Glutamatergic neuron (in vitro differentiated cells): ENCODE data around the gene CYB561D2. TPM values are rescaled to one million over a fixed set of nuclear protein-coding genes. Genes with fewer than 3 reads are reported as not detected.
"Not testable (repeated sequence)": the region's sequence is repeated elsewhere in the genome, so short reads cannot be mapped to it uniquely, and the experiment has no call there.

ENCODE experiments used
- DNase-seq: peaks from one replicate; pipeline ENCODE4 v3.0.0; 2022
- H3K27ac Mint-ChIP-seq: one replicate; pipeline ENCODE4 v1.8.0; 2020; ENCODE audit warnings: mild to moderate bottlenecking, mixed read lengths, inconsistent platforms; ENCODE audit not compliant: unreplicated experiment
- H3K27me3 Mint-ChIP-seq: one replicate; pipeline ENCODE4 v1.8.0; 2020; ENCODE audit warnings: mild to moderate bottlenecking, moderate library complexity, mixed read lengths, inconsistent platforms; ENCODE audit not compliant: unreplicated experiment
- H3K36me3 Mint-ChIP-seq: one replicate; pipeline ENCODE4 v1.8.0; 2020; ENCODE audit warnings: mild to moderate bottlenecking, mixed read lengths, inconsistent platforms; ENCODE audit not compliant: unreplicated experiment
- H3K4me1 Mint-ChIP-seq: one replicate; pipeline ENCODE4 v1.8.0; 2020; ENCODE audit warnings: mild to moderate bottlenecking, low read depth, mixed read lengths, inconsistent platforms; ENCODE audit not compliant: unreplicated experiment
- H3K4me3 Mint-ChIP-seq: one replicate; pipeline ENCODE4 v1.8.0; 2020; ENCODE audit warnings: mild to moderate bottlenecking, mixed read lengths, inconsistent platforms; ENCODE audit not compliant: unreplicated experiment
- H3K9me3 Mint-ChIP-seq: one replicate; pipeline ENCODE4 v1.8.0; 2020; ENCODE audit warnings: mild to moderate bottlenecking, moderate library complexity, mixed read lengths, inconsistent platforms; ENCODE audit not compliant: unreplicated experiment
- long read RNA-seq: library from polyadenylated mRNA; unstranded; transcript quantifications from one replicate; pipeline ENCODE4 v2.0.0, GENCODE V29; 2020; ENCODE audit not compliant: unreplicated experiment
- total RNA-seq: library from RNA; stranded (reverse); fragmentation: NEBNext Ultra II Directional; extraction: Animal tissue kit (Norgen Biotek cat#: 25700); gene quantifications from one replicate; pipeline ENCODE4 v1.2.1, GENCODE V29; 2021; ENCODE audit not compliant: unreplicated experiment
- TF ChIP-seq, protein P1 (sequence below): fragments of 200-600 bp; sonication (generic); IDR thresholded peaks from one replicate; pipeline ENCODE4 v1.5.0; 2021; ENCODE audit not compliant: partially characterized antibody, unreplicated experiment

The CYB561D2 gene, protein sequence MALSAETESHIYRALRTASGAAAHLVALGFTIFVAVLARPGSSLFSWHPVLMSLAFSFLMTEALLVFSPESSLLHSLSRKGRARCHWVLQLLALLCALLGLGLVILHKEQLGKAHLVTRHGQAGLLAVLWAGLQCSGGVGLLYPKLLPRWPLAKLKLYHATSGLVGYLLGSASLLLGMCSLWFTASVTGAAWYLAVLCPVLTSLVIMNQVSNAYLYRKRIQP
- total RNA-seq, result 12.6 TPM
- long read RNA-seq, transcript CYB561D2-205 (4 exons, 1,319 nt), result major isoform, 6 of 17 reads
- long read RNA-seq, partial matches to known transcripts, result 1 of 17 reads
- long read RNA-seq, other reads (novel, unspliced or antisense), result 3 of 17 reads

DNA sequence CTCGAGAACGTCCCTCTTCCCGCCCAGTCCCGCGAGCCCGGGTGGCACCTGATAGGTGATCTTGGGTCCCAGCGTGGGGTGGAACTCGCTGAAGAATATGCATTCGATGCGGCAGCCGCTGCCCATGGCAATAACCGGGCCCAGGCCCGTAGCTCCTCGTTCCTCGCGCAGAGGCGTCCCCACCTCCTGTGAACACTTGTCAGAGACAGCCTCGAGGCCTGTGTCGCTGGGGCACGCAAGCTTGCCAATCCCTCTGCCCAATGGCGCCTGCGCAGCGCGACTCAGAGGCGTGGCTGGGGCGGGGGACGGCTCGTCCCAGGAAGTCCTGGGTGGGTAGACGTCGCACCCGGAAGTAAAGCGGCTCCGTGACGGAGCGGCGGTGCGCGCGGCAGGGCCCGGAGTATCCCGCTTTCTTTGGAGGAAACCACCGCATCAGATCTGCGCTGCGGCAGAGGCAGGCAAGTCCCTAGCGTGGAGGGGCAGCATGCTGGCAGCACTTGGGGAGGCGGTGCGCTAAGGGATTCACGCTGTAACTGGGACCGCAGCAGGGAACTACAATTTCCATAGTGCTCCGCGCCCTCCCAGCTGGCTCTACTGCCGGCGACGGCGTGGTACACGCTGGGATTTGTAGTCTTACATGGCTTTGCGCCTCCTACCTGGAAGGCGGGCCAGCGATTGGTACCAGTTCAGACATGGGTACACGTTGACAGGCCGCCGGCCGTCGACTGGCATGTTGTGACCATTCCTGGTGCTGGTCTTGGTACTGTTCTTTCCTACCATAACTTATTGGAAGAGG is at the start of gene CYB561D2, which contains the start of gene NPRL2:
TSS of gene CYB561D2 (plus strand) at position 336 of the 796 bp plus-strand sequence. CDS start 572 bp downstream, outside the sequence.
TSS of gene NPRL2 (minus strand) at position 249 of the 796 bp plus-strand sequence. CDS start at position 126, 123 bp downstream.
- Mint-ChIP-seq H3K4me1 (peaks cover 12% of the 10 kb centered on the region), H3K4me3 (peak within 1 kb of the TSS; percentile 87), H3K27me3 (peaks cover 4% of the 10 kb centered on the region), H3K36me3 (no peaks in the 10 kb centered on the region), H3K27ac (peak within 1 kb of the TSS; percentile 39), H3K9me3 (peaks cover 4% of the 10 kb centered on the region)
- peak; percentile 98 for DNase-seq
- TF ChIP-seq, protein P1, sequence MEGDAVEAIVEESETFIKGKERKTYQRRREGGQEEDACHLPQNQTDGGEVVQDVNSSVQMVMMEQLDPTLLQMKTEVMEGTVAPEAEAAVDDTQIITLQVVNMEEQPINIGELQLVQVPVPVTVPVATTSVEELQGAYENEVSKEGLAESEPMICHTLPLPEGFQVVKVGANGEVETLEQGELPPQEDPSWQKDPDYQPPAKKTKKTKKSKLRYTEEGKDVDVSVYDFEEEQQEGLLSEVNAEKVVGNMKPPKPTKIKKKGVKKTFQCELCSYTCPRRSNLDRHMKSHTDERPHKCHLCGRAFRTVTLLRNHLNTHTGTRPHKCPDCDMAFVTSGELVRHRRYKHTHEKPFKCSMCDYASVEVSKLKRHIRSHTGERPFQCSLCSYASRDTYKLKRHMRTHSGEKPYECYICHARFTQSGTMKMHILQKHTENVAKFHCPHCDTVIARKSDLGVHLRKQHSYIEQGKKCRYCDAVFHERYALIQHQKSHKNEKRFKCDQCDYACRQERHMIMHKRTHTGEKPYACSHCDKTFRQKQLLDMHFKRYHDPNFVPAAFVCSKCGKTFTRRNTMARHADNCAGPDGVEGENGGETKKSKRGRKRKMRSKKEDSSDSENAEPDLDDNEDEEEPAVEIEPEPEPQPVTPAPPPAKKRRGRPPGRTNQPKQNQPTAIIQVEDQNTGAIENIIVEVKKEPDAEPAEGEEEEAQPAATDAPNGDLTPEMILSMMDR, result no peak

DNA sequence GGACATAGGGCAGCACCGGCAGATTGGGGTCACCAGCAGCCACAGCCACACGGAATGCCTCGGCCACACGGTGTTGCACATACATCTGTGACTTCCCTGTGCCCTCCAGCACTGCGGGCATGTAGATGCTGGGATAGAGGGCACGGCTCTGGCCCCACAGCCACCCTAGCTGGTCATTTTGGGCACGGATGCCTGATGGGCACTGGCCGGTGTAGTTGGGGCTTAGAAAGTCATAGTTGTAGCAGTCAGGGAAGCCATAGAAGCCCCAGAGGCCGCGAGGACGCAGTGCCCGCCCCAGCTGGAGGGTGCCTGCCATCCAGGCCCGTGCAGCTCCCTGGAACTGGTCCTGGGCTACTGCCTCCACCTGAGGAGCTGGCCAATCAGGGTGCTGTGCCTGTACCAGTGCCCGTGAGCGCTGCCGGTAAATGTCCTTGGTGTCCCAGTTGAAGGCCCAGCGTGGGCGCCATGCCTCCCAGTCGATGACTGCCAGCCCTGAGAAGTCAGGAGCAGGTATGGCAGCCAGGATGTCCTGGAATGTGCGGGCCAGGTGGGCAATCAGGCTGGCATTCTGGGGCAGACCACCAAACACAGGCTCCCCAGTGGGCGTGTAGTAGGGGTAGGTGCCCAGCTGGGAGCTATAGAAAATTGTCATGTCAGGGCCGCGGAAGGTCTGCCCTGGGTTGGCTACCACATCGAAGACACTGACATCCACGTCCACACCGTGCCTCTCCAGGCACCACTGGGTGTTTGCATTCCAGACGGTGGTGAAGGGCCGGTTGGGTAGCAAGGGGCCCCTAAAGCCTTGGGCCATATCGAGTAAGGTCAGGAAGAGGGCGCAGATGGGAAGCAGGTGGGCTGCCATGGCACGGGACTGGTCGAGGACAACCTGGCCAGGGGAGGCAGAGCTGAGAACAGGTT is 48.3 kb upstream of the CYB561D2 start:
- H3K9me3 Mint-ChIP-seq, result peaks cover 6% of the 10 kb centered on the region
- H3K36me3 Mint-ChIP-seq, result no peaks in the 10 kb centered on the region

DNA sequence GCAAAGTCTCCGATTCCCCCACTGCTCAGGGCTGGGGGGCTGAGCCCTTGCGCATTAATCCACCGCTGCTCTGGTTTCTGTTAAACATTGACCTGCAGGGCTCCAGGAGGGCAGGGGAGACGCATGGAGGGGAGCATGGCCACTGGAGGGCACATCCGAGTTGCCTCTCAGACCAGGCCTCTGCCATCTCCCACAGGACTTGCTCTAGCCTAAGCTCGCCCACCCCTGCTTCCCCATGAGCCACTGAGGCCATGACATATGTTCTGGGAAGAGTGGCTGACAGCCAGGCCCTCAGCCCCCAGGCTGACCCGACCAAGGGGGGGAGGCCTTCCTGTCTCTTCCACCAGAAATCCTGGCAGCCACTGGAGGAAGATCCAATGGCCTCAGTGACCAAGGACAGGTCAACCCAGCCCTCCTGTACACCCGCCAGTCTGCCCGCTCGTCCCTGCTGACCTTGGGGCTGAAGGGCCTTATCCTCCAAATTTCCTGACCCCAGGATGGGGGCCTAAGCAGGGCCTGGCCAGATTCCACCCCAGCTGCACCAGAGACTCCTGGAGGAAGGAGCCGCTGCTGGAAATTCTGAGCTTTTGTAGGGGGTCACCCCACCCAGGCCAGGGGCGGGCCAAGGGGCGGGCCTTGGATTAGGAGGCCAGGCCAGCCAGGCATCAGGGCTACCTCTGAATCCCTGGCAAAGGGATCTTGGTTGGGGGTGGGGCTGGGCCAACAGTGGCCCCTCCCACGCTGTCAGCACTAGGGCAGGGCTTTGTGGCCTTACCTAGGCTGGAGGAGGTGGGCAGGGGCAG is 47.4 kb upstream of the CYB561D2 start, which contains the start of gene HYAL1:
TSS of gene HYAL1 (minus strand) at position 562 of the 803 bp plus-strand sequence. CDS start 618 bp downstream, outside the sequence.
- Mint-ChIP-seq H3K27ac (no peak within 1 kb of the TSS), H3K9me3 (peaks cover 6% of the 10 kb centered on the region), H3K27me3 (peaks cover 16% of the 10 kb centered on the region), H3K4me3 (no peak within 1 kb of the TSS), H3K36me3 (no peaks in the 10 kb centered on the region), H3K4me1 (peaks cover 8% of the 10 kb centered on the region)
- DNase-seq, result no peak
- TF ChIP-seq, protein P1, result no peak

More for the DNA sequence above, 48.3 kb upstream of the CYB561D2 start:
- TF ChIP-seq, protein P1, result no peak
- Mint-ChIP-seq H3K4me3 (no peak overlapping the region), H3K4me1 (peaks cover 8% of the 10 kb centered on the region), H3K27me3 (peaks cover 16% of the 10 kb centered on the region), H3K27ac (no peak overlapping the region)
- no peak for DNase-seq

DNA sequence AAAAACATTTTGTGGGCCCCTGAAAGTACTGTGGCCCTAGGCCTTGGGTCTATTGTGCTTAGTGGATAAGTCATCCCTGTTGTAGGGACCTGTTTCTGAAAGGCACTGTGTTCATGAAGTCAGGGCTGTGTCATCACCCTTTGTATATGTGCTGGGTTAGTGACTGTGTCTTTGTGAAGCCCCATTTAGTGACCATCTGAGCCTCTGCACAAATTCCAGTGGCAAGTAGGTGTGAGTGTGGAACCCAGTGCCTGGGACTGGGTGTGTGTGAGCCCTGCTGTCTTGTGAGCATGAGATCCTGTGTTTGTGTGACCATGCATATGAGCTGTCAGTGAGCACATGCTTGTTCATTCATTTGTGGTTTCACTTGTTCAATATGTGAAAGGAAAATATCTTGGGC is 46.1 kb upstream of the CYB561D2 start:
- DNase-seq, result no peak

DNA sequence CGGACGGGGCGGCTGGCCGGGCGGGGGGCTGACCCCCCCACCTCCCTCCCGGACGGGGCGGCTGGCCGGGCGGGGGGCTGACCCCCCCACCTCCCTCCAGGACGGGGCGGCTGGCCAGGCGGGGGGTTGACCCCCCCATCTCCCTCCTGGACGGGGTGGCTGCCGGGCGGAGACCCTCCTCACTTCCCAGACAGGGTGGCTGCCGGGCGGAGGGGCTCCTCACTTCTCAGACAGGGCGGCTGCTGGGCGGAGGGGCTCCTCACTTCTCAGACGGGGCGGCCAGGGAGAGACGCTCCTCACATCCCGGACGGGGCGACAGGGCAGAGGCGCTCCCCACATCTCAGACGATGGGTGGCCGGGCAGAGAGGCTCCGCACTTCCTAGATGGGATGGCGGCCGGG is 38.6 kb upstream of the CYB561D2 start:
- not testable (repeated sequence) for H3K27me3 Mint-ChIP-seq

More for the DNA sequence above, 46.1 kb upstream of the CYB561D2 start:
- TF ChIP-seq, protein P1, result no peak
- Mint-ChIP-seq H3K27ac (no peak overlapping the region), H3K4me1 (peaks cover 8% of the 10 kb centered on the region), H3K9me3 (peaks cover 2% of the 10 kb centered on the region), H3K36me3 (peaks cover 2% of the 10 kb centered on the region), H3K27me3 (peaks cover 9% of the 10 kb centered on the region), H3K4me3 (no peak overlapping the region)

More for the DNA sequence above, 38.6 kb upstream of the CYB561D2 start:
- DNase-seq, H3K4me3 Mint-ChIP-seq, H3K9me3 Mint-ChIP-seq, H3K4me1 Mint-ChIP-seq, H3K27ac Mint-ChIP-seq: not testable (repeated sequence)
- peaks cover 12% of the 10 kb centered on the region for H3K36me3 Mint-ChIP-seq
